Stimulated activated CD8-positive, alpha-beta memory T cell treated with anti-CD3 and anti-CD28 coated beads, Interleukin-12 subunit alpha, Interleukin-12 subunit beta, amount 100 ng/mL, for 24 hours (primary cell): ENCODE measurements around the gene DOC2A.
A peak's percentile ranks its signal among the peaks of the same experiment; 100 is the strongest.

Experiments
- DNase-seq: peaks from one replicate; pipeline ENCODE4 v3.0.0-alpha.2; 2020; ENCODE audit errors: extremely low read depth

Gene DOC2A

DNA sequence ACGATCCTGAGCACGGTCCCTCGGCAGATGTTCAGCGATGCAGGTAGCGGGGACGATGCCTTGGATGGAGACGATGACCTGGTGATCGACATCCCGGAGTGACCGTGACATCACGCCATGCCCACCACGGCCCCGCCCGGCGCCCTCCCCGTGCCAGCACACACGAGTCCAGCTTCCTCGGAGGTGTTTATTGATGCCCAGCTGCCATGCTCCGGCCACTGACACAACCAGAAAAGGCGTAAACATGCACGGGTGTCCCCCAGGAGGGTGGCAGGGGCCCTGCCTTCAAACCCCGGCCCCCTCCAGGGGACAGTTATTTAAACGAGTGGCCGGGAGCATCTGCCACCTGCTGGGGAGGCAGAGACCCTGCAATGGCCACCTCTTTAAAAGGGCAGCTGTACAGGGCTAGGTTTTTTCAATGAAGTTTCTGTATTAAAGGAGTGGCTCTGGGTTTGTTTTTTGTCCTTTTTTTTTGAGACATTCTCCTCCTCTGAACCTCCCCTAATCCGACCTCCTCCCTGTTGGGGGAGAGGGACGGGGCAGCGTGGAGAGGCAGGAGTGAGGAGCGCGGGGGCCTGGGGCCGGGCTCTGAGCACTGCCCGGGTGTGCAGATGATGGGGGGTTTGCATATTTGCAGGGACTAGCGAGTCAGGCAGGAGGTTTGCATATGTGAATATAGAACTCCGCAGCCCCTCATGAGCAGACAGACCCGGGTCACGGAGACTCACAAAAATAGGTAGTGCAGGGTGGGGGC lies 5.3 kb downstream of the DOC2A start:
- DNase-seq: no peak

DNA sequence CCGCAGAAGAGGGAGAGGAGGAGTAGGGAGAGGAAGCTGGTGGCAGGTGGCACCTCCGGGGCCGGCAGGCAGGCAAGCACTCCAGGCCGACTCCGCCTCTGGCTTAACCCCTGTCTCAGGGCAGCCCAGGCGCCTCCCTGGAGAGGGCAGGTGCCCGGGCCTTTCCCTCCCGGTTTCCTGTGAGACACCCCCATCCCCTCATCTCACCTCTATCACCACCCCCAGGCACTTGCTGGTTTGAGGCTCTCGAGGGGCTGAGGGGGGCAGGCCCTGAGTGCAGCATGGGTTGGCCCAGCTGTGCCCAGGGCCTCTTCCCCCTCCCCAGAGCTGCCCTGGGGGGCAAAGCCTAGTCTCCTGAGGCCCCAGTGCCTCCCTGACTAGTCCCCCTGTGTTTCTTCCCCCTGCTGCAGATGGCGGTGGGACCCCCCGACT lies 6.0 kb downstream of the DOC2A start:
- no peak for DNase-seq

DNA sequence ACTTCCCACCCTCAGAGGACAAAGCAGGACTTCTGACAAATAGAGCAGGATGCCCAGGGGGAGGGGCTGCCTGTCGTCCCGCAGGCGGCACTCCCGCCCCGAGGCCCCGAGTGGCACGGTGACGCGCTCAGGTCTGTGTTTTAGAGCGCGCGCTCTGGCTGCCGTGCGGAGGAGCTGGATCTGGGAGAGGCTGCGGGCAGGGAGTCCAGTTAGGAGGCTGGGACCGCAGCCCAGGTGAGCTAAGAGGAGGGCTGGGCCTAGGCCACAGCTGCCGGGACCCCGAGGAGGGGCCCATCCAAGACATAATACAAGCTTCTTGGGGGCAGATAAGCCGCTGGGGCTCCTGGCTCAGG lies 6.4 kb downstream of the DOC2A start:
- DNase-seq: no peak

DNA sequence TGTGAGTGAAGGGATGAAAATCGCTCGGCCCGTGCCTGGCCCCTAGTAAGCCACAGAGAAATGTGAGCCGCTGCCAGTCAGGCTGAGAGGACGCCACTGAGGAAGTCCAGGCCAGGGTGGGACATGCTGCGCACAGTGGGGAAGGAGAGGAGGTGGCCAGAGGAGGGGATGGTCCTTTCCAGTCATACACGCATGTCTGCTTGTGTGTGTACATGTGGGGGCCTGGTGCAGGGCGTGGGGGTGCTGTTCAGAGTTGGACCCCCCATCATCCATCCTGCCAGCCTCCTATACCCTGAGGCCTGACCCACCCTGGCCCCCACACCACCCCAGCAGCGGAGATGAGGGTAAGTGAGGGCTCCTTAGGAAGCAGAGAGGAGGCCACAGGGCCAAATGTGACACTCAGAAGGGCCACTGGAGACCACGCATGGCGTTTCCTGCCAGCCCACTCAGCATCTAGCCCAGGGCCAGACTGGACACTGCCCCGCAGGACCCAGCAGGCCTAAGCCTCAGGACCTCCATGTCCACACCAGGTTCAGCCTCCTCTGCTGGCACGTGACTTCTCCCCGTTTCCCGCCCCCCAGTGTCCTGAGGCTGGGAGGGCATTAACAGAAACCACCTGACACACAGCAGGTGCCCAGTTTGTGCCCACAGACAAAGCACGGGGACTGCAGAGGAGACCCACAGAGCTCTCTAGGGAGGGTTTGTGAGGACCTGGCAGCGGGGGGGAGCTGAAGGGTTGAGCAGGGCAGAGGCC lies 7.0 kb downstream of the DOC2A start:
- no peak for DNase-seq

DNA sequence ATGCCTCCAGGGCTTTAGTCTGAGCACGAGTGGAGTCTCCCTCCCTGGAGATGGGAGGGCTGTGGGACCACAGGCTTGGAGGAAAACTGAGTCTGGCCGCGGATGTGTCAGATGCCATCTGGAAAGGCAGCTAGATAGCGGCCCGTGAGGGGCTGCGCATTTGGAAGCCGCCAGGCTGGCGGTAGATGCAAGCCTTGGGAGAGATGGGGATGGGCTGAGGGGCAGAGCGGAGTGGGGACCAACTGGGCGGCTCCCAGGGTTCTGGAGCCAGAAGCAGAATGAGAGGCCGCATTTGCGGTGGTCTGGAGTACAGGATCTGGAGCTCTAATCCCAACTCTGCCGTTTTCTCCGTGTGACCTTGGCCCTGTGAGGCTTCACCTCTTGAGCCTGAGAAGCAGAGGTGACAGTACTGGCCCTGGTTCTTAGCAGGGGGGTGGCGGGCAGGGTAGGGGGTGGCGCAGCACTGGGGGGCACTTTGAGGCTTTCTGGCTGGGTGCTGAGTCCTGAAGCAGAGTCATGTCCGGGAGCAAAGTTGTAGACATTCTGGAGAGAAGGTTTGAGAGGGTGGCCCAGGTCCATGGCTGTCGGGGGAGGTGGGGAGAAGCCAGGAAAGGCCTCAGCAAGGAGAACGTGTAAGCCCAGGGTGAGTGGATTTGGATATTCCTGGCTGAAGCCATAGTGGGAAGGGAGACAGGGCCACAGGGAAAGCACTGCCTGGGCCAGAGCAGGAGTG lies 8.0 kb downstream of the DOC2A start:
- no peak for DNase-seq

DNA sequence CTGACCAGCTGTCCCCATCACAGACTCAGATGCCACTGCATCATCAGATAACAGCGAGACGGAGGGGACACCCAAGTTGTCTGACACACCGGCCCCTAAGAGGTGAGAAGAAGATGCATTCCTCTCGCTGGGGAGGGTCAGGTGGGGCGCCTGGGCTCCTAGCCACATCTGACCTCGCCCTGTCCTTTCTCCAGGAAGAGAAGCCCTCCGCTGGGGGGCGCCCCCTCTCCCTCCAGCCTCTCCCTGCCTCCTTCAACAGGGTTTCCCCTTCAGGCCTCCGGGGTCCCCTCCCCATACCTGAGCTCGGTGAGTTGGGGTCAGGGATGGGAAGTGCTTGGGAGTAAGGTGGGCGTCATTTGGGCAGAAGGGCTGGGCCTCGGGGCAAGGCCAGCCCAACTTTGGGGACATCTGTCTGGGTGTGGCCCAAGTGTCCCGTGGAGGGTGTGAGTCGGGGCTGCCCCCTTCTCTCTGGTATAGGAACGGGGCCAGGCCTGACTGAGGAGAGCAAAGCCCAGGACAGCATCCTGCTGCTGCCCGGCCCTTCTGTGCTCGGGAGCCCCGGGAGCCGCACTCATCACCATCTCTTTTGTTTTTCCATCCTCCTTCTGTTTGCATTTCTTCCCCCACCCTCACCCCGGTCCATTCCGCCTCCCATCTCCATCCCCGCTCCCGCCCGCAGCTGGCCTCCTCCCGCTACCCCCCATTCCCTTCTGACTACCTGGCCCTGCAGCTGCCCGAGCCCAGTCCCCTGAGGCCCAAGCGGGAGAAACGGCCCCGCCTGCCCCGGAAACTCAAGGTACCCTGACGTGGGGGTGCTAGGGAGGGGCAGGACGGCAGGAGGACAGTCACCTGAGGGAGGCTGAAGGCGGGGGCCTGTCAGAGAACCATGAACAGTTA lies 9.8 kb downstream of the DOC2A start:
- no peak for DNase-seq

DNA sequence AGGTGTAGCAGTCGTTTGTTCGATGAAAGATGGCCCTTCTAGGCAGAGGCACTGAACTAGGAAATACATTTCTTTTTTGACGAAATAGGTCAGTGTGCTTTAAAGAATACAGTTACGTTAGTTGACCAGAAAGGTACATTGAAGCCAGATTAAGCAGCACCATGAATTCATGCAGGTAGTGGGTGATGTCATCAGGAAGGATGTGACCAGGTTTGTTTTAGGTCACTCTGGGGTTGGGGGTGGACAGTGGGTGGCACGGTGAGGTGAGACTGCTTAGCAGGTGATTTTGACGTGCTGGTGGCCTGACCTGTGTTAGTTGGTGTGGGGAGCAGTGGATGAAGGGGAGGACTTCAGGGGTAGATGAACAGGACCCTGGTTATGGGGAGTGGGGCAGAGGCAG lies 11.2 kb downstream of the DOC2A start:
- DNase-seq: no peak

DNA sequence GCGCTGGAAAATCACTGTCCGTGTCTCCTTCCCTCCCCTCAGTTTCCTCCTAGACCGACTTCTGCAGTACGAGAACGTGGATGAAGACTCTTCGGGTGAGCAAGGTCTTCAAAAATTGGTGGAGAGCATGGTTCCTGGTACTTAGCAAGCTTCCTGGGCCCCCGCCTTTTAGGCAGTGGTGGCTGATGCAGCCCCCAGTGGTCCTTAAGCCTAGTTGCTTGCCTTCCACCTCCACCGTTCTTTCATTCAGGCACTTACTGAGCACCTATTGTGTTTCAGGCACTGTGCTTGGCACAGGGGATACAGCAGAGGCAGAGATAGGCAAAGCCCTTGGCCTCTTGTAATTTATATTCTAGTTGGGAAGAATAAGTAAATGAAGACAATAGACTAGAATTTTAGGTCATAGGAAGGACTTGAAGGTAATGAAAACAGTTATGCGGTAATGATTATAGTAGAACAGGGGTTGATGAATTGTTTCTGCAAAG lies 14.0 kb downstream of the DOC2A start:
- DNase-seq: no peak

DNA sequence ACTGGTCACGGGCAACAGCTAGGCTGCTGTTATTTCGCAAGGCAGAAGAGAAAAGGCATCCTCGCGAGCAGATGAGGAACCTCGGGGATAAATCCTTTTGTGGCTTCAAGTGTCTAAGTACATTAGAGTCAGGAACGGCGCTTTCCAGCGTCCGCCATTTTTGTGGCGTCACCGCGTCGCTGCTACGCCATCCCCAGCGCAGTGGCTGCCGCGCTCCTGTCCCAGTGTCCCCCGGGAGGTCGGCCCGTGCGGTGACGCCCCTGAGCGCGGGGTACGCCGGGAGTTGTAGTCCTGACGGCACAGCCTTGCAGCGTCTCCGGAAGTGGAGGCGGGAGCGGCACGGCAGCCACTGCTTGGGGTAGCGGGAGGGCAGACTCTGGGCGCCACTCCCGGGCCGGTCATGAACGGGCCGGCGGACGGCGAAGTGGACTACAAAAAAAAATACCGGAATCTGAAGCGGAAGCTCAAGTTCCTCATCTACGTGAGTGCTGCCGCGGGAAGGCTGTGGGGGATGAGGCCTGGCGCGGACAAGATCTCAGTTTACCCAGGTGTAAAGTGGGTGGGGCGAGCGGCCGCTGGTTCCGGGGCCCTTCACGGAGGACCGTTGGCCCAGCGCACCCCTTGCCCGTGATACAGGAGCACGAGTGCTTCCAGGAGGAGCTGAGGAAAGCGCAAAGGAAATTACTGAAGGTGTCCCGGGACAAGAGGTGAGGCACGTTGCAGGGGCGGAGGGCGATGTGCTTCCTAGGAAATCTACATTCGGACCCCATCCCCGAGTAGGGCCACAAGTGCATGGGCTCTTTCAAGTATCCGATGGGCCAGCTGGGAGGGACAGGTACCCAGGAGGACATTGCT lies 14.7 kb downstream of the DOC2A start, which contains the start of gene INO80E:
TSS of gene INO80E (plus strand) at position 331 of the 855 bp plus-strand sequence. CDS start at position 401, 70 bp downstream.
- DNase-seq: peak; percentile 98

DNA sequence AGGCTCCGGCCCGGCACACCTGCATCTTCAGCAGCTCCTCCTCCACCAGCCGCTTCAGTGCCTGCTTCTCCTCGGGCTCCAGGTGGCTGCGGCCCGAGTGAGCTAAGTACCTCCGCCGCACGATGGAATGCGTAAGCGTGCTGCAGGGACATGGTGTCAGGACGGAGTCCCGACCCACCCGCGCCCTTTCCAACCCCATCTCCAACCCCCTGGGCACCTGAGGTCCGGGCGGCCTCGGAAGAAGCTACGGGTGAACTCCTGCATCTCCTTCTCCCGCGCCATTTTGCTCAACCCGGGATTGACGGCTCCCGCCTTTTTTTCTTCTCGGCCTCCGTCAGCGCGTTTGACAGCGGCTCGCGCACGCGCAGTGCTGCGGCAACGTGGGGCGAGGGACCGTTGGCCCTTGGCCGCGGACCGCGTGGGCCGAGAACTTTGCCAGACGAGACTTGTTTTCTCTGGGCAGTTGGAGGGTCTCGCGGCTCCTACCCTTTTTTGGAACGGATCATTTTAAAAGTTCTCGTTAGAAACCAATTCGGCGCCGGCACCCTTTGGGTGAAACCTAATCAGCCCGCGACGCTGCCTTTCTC lies 15.4 kb downstream of the DOC2A start, which contains the start of gene HIRIP3:
TSS of gene HIRIP3 (minus strand) at position 294 of the 587 bp plus-strand sequence. CDS start at position 282, 12 bp downstream.
- peak; percentile 71 for DNase-seq

DNA sequence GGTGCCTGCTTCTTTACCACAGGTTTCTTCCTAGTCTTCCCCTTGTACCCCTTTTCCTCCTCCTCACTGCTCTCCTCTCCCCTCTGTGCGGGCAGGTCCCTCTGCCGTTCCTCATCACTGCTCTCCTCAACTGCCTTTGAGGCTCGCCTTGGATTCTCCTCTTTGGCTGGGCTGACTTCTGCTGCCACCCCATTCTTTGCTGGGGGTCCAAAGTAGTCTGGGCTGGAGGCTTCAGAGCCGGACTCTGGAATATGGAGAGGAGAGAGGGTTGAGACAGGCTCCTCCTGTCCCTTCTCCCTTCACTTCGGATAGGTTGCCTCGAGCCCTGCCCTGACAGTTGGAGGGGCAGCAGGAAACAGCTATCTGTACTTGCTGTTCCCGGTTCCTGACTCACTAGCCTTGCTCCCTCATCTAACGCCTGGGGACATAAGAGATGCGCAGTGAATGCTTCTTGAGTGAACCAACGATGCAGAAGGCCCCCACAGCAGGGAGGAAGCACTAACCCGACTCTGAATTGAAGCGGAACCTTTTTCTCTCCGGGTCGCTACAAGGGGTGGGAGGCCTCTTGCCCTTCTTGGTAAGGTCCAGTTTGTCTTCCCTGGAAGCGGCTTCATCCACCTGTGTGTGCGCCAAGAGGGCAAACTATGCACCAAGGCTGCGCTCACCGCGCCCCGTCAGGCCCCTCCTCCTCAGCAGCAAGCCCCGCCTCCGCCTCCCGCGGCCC lies 16.1 kb downstream of the DOC2A start:
- DNase-seq: peak; percentile 39

DNA sequence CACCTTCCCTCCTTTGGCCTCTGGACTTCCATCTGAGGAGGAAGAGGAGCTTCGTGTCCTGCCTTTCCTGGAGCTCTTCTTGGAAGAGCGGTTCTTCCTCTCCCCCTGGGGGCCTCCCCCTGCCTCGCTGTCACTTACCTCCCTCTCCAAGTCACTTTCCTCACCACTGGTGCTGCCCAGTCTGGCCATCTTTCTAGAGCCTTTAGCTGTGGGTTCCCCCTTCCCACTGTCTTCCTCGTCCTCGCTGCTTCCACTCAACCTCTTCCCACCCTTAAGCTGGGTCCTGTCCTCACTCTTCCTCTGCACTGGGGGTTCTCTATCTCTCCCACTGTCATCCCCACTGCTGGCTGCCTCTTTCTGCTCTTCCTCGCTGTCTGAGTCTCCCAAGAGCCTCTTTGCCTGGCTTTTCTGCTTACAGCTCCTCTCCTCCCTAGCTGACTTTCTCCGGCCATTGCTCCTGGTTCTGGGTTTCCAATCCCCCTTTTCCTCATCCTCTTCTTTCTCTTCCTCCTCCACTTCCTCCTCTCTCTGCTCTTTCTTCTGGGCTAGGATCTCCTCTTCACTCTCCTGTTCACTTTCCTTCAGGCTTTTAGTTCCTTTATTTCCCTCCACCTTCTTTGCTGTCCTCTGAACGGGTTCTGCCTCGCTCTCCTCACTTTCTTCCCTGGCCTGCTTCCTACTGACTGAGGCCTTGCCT lies 16.8 kb downstream of the DOC2A start:
- DNase-seq: no peak

DNA sequence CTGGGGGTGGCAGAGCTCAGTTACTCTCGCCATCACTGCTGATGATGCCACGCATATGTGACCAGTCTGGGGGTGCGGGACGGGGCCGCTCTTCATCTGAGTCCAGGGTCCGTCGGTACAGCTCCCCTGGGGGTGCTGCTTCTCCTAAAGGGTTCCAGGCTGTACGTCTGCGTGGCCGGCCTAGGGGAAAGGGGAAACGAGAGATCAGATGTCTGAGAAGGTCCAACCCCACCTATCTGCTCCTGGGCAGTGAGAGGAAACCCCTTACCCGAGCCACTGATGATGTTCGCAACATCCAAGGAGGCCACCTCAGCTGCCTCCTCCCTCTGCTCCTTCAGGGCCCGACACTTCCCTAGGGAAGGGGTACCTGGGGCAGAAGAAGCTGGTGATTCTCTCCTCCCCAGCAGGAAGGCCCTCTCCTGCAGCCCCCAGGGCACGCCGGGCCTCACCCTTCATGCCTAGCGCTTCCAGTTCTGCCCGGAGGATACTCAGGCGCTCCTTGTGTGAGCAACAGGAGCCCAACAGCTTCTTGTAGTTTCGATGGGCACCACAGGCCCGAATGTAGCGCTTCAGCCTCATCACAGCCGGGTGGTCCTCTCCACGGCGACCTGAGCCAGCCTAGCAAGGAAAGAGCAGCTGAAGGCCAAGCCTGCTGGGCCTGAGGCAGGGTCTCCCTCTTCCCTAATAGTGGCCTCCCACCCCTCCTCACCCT lies 17.5 kb downstream of the DOC2A start:
- DNase-seq: no peak

DNA sequence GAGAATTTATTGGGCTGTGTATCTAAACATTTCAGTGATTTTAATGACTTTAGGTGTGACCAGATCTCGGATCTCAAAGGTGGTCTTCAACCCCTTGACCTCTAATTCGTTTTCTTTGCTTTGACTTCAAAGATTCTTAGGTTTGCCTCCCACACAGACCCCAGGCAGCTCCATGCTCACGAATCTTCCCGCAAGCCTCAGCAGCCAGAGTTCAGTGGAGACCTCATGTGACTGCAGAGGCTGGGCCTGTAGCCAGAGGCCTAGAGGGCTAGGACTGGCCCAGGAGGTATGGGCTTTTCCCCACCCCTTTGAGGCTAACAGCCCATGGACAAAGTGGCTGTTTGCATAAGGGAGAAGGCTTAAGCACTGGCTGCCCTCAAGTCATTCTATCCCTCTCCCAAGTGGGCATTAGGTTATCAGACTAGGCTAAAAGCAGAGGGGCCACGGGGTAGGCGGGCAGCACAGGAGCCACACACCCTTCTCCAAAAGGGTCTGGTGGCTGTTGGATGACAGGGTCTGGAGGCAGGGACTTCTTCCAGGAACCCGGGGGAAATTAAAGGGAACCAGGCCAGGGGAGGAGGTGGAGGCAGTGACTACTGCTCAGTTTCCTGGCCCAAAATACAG lies 18.4 kb downstream of the DOC2A start:
- DNase-seq: no peak

DNA sequence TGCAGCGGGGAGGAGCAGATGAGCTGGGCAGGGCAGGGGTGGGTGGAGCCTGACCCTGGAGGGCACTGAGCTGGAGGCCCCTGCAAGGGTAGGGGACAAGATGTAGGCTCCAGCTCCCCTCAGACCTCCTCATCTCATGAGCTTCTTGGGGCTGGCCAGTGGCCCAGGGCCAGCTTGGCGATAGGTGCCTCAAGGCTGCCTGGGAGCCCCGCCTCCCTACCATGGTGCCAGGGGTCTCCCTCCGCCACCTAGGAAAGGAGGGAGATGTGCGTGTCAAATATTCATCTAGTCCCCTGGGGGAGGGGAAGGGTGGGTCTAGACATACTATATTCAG lies 19.3 kb downstream of the DOC2A start:
- no peak for DNase-seq

DNA sequence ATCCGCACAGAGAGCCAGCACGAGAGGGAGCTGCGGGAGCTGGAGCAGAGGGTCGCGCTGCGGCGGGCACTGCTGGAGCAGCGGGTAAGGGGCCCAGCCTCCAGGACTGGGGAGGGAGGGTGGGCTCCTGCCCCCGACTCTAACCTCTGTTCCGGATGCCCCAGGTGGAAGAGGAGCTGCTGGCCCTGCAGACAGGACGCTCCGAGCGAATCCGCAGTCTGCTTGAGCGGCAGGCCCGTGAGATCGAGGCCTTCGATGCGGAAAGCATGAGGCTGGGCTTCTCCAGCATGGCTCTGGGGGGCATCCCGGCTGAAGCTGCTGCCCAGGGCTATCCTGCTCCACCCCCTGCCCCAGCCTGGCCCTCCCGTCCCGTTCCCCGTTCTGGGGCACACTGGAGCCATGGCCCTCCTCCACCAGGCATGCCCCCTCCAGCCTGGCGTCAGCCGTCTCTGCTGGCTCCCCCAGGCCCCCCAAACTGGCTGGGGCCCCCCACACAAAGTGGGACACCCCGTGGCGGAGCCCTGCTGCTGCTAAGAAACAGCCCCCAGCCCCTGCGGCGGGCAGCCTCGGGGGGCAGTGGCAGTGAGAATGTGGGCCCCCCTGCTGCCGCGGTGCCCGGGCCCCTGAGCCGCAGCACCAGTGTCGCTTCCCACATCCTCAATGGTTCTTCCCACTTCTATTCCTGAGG lies 19.8 kb downstream of the DOC2A start:
- no peak for DNase-seq

DNA sequence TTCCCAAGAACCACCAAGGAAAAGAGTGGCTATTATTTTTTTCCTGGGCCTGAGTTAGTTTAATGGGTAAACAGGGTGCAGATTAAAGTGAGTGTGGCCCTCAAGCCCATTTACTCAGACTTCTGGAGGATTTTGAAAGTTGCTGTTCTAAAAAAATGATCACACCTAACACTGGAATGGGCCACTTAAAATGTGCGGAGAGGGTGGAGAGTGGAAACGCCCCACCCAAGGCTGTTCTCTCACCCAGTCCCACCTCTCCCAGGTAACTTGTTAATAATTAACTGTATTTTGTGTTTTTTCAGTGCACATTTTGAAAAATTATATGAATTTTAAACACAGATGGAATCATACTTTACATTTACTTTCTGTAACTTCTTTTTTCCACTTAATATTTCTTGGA lies 20.8 kb downstream of the DOC2A start:
- DNase-seq: no peak
